Measurements from ENCODE around the gene ALDH1L1. TPM values are rescaled to one million over a fixed set of nuclear protein-coding genes. Genes with fewer than 3 reads are reported as not detected.

ALDH1L1 gene
- total and polyA plus RNA-seq, 2 experiments from 2014 or later, result 1.0 to 1.3 TPM

GRCh38 chr3:126103121-126104027 is 77.0 kb downstream of the ALDH1L1 start:
- Histone ChIP-seq H3K9me2 (ENCODE audit: insufficient read depth) (no peaks in the 10 kb centered on the region), H4K20me1 (replicated peaks; ENCODE audit: insufficient read depth) (no peaks in the 10 kb centered on the region), H2AFZ (no peak overlapping the region; the same call in 1 of the 2 replicates), H3K79me2 (replicated peaks; ENCODE audit: insufficient read depth) (no peaks in the 10 kb centered on the region), H3K4me2 (no peak overlapping the region), H3K4me1 (ENCODE audit: insufficient read depth) (no peaks in the 10 kb centered on the region), H3F3A (replicated peaks; ENCODE audit: low read depth) (no peaks in the 10 kb centered on the region), H3K36me3 (ENCODE audit: insufficient read depth) (no peaks in the 10 kb centered on the region), H3K4me3 (no peak overlapping the region), H3K27ac (ENCODE audit: low read depth) (no peak overlapping the region), H3K27me3 (ENCODE audit: insufficient read depth) (no peaks in the 10 kb centered on the region)
- Mint-ChIP-seq H3K4me3 (no peak overlapping the region), H3K27ac (no peak overlapping the region), H3K36me3 (ENCODE audit: low read depth) (no peaks in the 10 kb centered on the region), H3K4me1 (no peaks in the 10 kb centered on the region; the same call in 2 of the 3 replicates), H3K27me3 (ENCODE audit: insufficient read depth, low read depth, poor library complexity) (no peaks in the 10 kb centered on the region), H3K9me3 (peaks cover 3% of the 10 kb centered on the region; the same call in 2 of the 3 replicates)
- peak; percentile 46 to 70 for TF ChIP-seq CTCF (conservative IDR thresholded peaks at IDR 0.05; ENCODE audit: low read depth in 2 of 2)
- no peak for TF ChIP-seq ZNF462 (CRISPR knock-in tag; IDR thresholded peaks at IDR 0.05)
- ATAC-seq, result peak; percentile 95
- peak; percentile 61 for DNase-seq (ENCODE audit: low spot score)
